Ovary (tissue), 3 donors: ENCODE data around the gene ADNP.

ENCODE experiments used
- POLR2A ChIP-seq: fragments of 450-650 bp; IDR thresholded peaks from one replicate; pipeline ENCODE4 v1.6.1; 2017; ENCODE audit warnings: antibody characterized with exemption, mild to moderate bottlenecking, moderate library complexity
- TF ChIP-seq, protein P1 (sequence below), 3 donors: fragments of 450-650 bp in 2 of 3; fragments of 200-600 bp in 1 of 3; IDR thresholded peaks; one replicate each; pipeline versions ENCODE4 v1.5.1 to v1.8.0; 2016 to 2022; ENCODE audit warnings: antibody characterized with exemption in 3 of 3, mild to moderate bottlenecking in 1 of 3
- donor health status: DM: no; HTN: no; CAD: no.

DNA sequence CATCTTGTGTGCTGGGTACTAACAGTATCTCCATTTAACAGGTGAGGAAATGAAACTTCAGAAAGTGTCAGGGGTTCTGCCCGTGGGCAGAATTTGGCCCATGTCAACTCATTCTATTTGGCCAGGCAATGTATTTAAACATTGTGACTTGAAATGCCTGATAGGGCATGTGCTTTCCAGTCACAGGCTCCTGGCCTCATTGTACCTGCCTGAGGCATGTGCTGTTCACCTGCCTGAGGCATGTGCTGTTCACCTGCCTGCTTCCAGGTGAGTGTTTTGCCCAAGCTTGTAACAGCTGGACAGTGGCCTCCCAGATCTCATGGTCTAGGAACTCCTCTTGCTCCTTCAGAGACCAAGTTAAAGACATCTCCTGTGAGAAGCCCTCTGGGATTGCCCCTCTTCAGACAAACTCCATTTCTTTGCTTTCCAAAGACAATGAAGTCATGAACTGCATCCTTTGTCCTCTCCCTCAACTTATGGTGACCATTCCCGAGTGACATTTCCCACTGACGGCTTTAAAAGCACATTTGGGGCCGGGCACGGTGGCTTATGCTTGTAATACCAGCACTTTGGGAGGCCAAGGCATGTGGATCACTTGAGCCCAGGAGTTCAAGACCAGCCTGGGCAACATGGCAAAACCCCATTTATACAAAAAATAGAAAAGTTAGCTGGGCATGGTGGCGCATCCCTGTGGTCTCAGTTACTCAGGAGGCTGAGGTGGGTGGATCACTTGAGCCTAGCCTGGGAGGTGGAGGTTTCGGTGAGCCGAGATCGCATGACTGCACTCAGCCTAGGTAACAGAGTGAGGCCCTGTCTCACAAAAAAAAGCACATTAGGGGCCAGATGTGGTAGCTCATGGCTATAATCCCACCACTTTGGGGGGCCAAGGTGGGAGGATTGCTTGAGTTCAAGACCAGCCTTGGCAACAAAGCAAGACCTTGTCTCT, 87.6 kb downstream of the ADNP start:
- TF ChIP-seq, protein P1, sequence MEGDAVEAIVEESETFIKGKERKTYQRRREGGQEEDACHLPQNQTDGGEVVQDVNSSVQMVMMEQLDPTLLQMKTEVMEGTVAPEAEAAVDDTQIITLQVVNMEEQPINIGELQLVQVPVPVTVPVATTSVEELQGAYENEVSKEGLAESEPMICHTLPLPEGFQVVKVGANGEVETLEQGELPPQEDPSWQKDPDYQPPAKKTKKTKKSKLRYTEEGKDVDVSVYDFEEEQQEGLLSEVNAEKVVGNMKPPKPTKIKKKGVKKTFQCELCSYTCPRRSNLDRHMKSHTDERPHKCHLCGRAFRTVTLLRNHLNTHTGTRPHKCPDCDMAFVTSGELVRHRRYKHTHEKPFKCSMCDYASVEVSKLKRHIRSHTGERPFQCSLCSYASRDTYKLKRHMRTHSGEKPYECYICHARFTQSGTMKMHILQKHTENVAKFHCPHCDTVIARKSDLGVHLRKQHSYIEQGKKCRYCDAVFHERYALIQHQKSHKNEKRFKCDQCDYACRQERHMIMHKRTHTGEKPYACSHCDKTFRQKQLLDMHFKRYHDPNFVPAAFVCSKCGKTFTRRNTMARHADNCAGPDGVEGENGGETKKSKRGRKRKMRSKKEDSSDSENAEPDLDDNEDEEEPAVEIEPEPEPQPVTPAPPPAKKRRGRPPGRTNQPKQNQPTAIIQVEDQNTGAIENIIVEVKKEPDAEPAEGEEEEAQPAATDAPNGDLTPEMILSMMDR (IDR thresholded peaks at IDR 0.05), result no peak
- TF ChIP-seq POLR2A, result no peak
